ENCODE results near the gene REXO4. TPM values are rescaled to one million over a fixed set of nuclear protein-coding genes. Genes with fewer than 3 reads are reported as not detected.
A peak's percentile ranks its signal among the peaks of the same experiment; 100 is the strongest.
"Not testable (repeated sequence)": the region's sequence is repeated elsewhere in the genome, so short reads cannot be mapped to it uniquely, and the experiment has no call there.

Gene REXO4
- total and polyA plus RNA-seq, 4 experiments from 2014 or later, result 10.7 to 39.0 (median 32.0) TPM

GRCh38 chr9:133382507-133383141 lies 35.2 kb downstream of the REXO4 start:
- Mint-ChIP-seq H3K4me1 (no peaks in the 10 kb centered on the region), H3K4me3 (no peak overlapping the region), H3K27ac (no peak overlapping the region), H3K27me3 (no peaks in the 10 kb centered on the region), H3K36me3 (no peaks in the 10 kb centered on the region), H3K9me3 (no peaks in the 10 kb centered on the region)
- Histone ChIP-seq H3K4me3 (ENCODE audit: low read length in 2 of 2) (no peak overlapping the region), H3K27me3 (ENCODE audit: insufficient read depth, low read length) (no peaks in the 10 kb centered on the region), H3K9me3 (ENCODE audit: control insufficient read depth in 1 of 2, low read length in 2 of 2) (no peaks in the 10 kb centered on the region), H3K4me1 (ENCODE audit: insufficient read depth, low read length) (no peaks in the 10 kb centered on the region), H3K36me3 (ENCODE audit: insufficient read depth, low read length) (no peaks in the 10 kb centered on the region), H3K27ac (ENCODE audit: low read depth, low read length) (no peak overlapping the region)
- intact Hi-C loops (cut with micrococcal nuclease), result no loop called here
- POLR2A ChIA-PET (ENCODE audit: partially characterized antibody), result no interaction called here
- CTCF ChIA-PET (ENCODE audit: partially characterized antibody), result no interaction called here
- no peak for DNase-seq

GRCh38 chr9:133380734-133381133 lies 37.1 kb downstream of the REXO4 start:
- no peaks in the 10 kb centered on the region for H3K9me3 Mint-ChIP-seq
- Histone ChIP-seq H3K27me3 (ENCODE audit: insufficient read depth, low read length) (no peaks in the 10 kb centered on the region), H3K36me3 (ENCODE audit: insufficient read depth, low read length) (no peaks in the 10 kb centered on the region), H3K9me3 (ENCODE audit: control insufficient read depth in 1 of 2, low read length in 2 of 2) (no peaks in the 10 kb centered on the region), H3K4me3 (ENCODE audit: low read length in 2 of 2) (no peak overlapping the region), H3K4me1 (ENCODE audit: insufficient read depth, low read length) (peaks cover 7% of the 10 kb centered on the region), H3K27ac (ENCODE audit: low read depth, low read length) (no peak overlapping the region)
- intact Hi-C loops (cut with micrococcal nuclease), result no loop called here
- ChIA-PET POLR2A (ENCODE audit: partially characterized antibody) (no interaction called here), CTCF (ENCODE audit: partially characterized antibody) (interaction anchor here (0.6 to 0.7 kb wide), 4 partner anchors 93 to 809 kb away, joined by 3 read pairs; no protein-coding TSS in a partner anchor)
- H3K36me3 Mint-ChIP-seq, result no peaks in the 10 kb centered on the region
- no peak overlapping the region for H3K4me3 Mint-ChIP-seq
- no peaks in the 10 kb centered on the region for H3K4me1 Mint-ChIP-seq
- no peaks in the 10 kb centered on the region for H3K27me3 Mint-ChIP-seq
- no peak overlapping the region for H3K27ac Mint-ChIP-seq
- no peak for DNase-seq

- H3K27me3 ChIP-seq (ENCODE audit: insufficient read depth, low read length), result no peaks in the 10 kb centered on the region
- Mint-ChIP-seq H3K4me3 (no peak overlapping the region), H3K36me3 (peaks cover 0 to 6% of the 10 kb centered on the region in 2 donors), H3K4me1 (peaks cover 6 to 8% (median 7%) of the 10 kb centered on the region in 4 donors), H3K27ac (peak overlapping the region in 1 of 7 donors; percentile 65), H3K9me3 (no peaks in the 10 kb centered on the region), H3K27me3 (no peaks in the 10 kb centered on the region)
- ChIA-PET CTCF (ENCODE audit: partially characterized antibody) (interaction anchor here (0.7 to 0.9 kb wide), 2 partner anchors 40 to 220 kb away, joined by 3 read pairs; no protein-coding TSS in a partner anchor), POLR2A (ENCODE audit: partially characterized antibody) (interaction anchor here (1.1 to 18.7 kb wide), 2 partner anchors 27 to 35 kb away, joined by 3 to 437 read pairs; partner anchors contain the start of genes MED22, RPL7A, SURF1 and SURF2)
- H3K4me1 ChIP-seq (ENCODE audit: insufficient read depth, low read length), result peaks cover 13% of the 10 kb centered on the region
- H3K36me3 ChIP-seq (ENCODE audit: insufficient read depth, low read length), result no peaks in the 10 kb centered on the region
- no peak overlapping the region for H3K4me3 ChIP-seq (ENCODE audit: low read length in 2 of 2)
- no peak overlapping the region for H3K27ac ChIP-seq (ENCODE audit: low read depth, low read length)
- intact Hi-C loops (cut with micrococcal nuclease), result no loop called here
- no peaks in the 10 kb centered on the region for H3K9me3 ChIP-seq (ENCODE audit: control insufficient read depth in 1 of 2, low read length in 2 of 2)
- DNase-seq, result no peak
Measured at GRCh38 chr9:133379153-133380086, 38.4 kb downstream of the REXO4 start.

- ChIA-PET CTCF (ENCODE audit: partially characterized antibody) (interaction anchor here (0.9 kb wide), 1 partner anchor 39 kb away, joined by 3 read pairs; no protein-coding TSS in a partner anchor), POLR2A (ENCODE audit: partially characterized antibody) (interaction anchor here (1.1 to 18.7 kb wide), 2 partner anchors 26 to 36 kb away, joined by 3 to 437 read pairs; partner anchors contain the start of genes MED22, RPL7A, SURF1 and SURF2)
- Mint-ChIP-seq H3K4me3 (peak overlapping the region in 6 of 8 donors; percentile 5 to 65 (median 41)), H3K9me3 (no peaks in the 10 kb centered on the region), H3K36me3 (peaks cover 0 to 10% of the 10 kb centered on the region in 2 donors), H3K27ac (peak overlapping the region in 3 of 7 donors; percentile 42 to 65 (median 57)), H3K4me1 (peaks cover 8 to 16% (median 12%) of the 10 kb centered on the region in 4 donors), H3K27me3 (no peaks in the 10 kb centered on the region)
- DNase-seq, result no peak
- peaks cover 21% of the 10 kb centered on the region for H3K4me1 ChIP-seq (ENCODE audit: insufficient read depth, low read length)
- H3K9me3 ChIP-seq (ENCODE audit: control insufficient read depth in 1 of 2, low read length in 2 of 2), result no peaks in the 10 kb centered on the region
- H3K27ac ChIP-seq (ENCODE audit: low read depth, low read length), result no peak overlapping the region
- no peaks in the 10 kb centered on the region for H3K36me3 ChIP-seq (ENCODE audit: insufficient read depth, low read length)
- intact Hi-C loops (cut with micrococcal nuclease), result no loop called here
- no peak overlapping the region for H3K4me3 ChIP-seq (ENCODE audit: low read length in 2 of 2)
- no peaks in the 10 kb centered on the region for H3K27me3 ChIP-seq (ENCODE audit: insufficient read depth, low read length)
Measured at GRCh38 chr9:133378408-133378962, 39.3 kb downstream of the REXO4 start.

- no peaks in the 10 kb centered on the region for H3K9me3 Mint-ChIP-seq
- intact Hi-C loops (cut with micrococcal nuclease), result no loop called here
- H3K27me3 ChIP-seq (ENCODE audit: insufficient read depth, low read length), result no peaks in the 10 kb centered on the region
- peak overlapping the region in 1 of 7 donors; percentile 65 for H3K27ac Mint-ChIP-seq
- H3K36me3 Mint-ChIP-seq, result peaks cover 0 to 10% of the 10 kb centered on the region in 2 donors
- H3K36me3 ChIP-seq (ENCODE audit: insufficient read depth, low read length), result peaks cover 3% of the 10 kb centered on the region
- ChIA-PET CTCF (ENCODE audit: partially characterized antibody) (interaction anchor here (1.5 kb wide), 1 partner anchor 191 kb away, joined by 6 read pairs; no protein-coding TSS in a partner anchor), POLR2A (ENCODE audit: partially characterized antibody) (interaction anchor here (2.0 to 18.7 kb wide), 2 partner anchors 25 to 39 kb away, joined by 10 to 437 read pairs; partner anchors contain the start of genes MED22, RPL7A, SURF1 and SURF2)
- H3K4me3 Mint-ChIP-seq, result peak overlapping the region in 4 of 8 donors; percentile 21 to 65 (median 48)
- no peaks in the 10 kb centered on the region for H3K27me3 Mint-ChIP-seq
- H3K4me1 ChIP-seq (ENCODE audit: insufficient read depth, low read length), result peaks cover 28% of the 10 kb centered on the region
- peaks cover 9 to 23% (median 18%) of the 10 kb centered on the region in 4 donors for H3K4me1 Mint-ChIP-seq
- no peaks in the 10 kb centered on the region for H3K9me3 ChIP-seq (ENCODE audit: control insufficient read depth in 1 of 2, low read length in 2 of 2)
- no peak overlapping the region for H3K4me3 ChIP-seq (ENCODE audit: low read length in 2 of 2)
- no peak overlapping the region for H3K27ac ChIP-seq (ENCODE audit: low read depth, low read length)
- peak in 1 of 5 donors; percentile 1 for DNase-seq
Measured at GRCh38 chr9:133377721-133378216, 40.0 kb downstream of the REXO4 start.

GRCh38 chr9:133377280-133377679 lies 40.5 kb downstream of the REXO4 start:
- peak overlapping the region; percentile 52 to 79 (median 65) for H3K4me3 Mint-ChIP-seq
- H3K27me3 Mint-ChIP-seq; H3K4me3 ChIP-seq (ENCODE audit: low read length in 2 of 2); H3K9me3 ChIP-seq (ENCODE audit: control insufficient read depth in 1 of 2, low read length in 2 of 2); H3K27ac ChIP-seq (ENCODE audit: low read depth, low read length); H3K9me3 Mint-ChIP-seq; H3K27me3 ChIP-seq (ENCODE audit: insufficient read depth, low read length); intact Hi-C loops (cut with micrococcal nuclease); H3K36me3 ChIP-seq (ENCODE audit: insufficient read depth, low read length): not testable (repeated sequence)
- POLR2A ChIA-PET (ENCODE audit: partially characterized antibody), result interaction anchor here (0.9 to 18.7 kb wide), 6 partner anchors 9 to 102 kb away, joined by 3 to 437 read pairs (median 4); partner anchors contain the start of genes MED22, RPL7A, SLC2A6 and SURF1
- peaks cover 33% of the 10 kb centered on the region for H3K4me1 ChIP-seq (ENCODE audit: insufficient read depth, low read length)
- CTCF ChIA-PET (ENCODE audit: partially characterized antibody), result interaction anchor here (1.3 to 1.5 kb wide), 2 partner anchors 19 to 191 kb away, joined by 3 to 6 read pairs; no protein-coding TSS in a partner anchor
- peaks cover 14 to 28% (median 22%) of the 10 kb centered on the region in 4 donors for H3K4me1 Mint-ChIP-seq
- DNase-seq, result peak in 1 of 5 donors; percentile 7
- H3K36me3 Mint-ChIP-seq, result peaks cover 0 to 11% of the 10 kb centered on the region in 2 donors
- H3K27ac Mint-ChIP-seq, result peak overlapping the region in 5 of 7 donors; percentile 22 to 87 (median 65)
